Measurements from ENCODE around the gene OGFR. TPM values are rescaled to one million over a fixed set of nuclear protein-coding genes. Genes with fewer than 3 reads are reported as not detected.

The OGFR gene
- polyA plus RNA-seq, 1 experiment, result 19.7 TPM

DNA sequence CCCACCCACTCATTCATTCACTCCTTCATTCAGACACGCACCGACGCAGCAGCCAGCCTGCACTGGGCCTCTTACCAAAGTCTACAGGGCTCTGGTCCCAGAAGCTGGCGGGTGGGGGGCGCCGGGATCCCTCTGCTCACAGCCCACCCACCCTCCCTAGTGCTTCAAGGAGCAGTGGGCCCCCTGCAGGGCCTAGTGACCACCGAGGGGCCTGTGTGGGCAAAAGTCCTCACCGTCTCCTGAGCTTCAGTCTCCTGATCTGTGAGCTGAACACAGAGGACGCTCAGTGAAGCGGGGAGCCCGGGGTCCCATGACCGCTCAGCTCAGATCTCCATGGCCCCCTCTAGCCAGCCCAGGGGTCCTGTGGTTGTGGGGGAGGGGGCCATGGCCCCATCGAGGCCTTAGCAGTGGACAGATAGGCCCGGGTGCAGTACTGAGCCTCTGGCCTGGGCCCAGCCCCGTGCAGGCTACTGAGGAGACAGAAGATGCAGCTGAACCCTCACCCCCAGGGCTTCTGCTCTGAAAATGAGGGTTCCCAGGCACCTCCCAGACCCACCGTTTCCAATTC is 41.8 kb upstream of the OGFR start:
- POLR2A ChIA-PET, result no interaction called here
- no peak overlapping the region for H3K4me3 ChIP-seq (ENCODE audit: low read depth, low read length)
- H3K27me3 ChIP-seq (ENCODE audit: control insufficient read depth, insufficient read depth, low read length), result peaks cover 33% of the 10 kb centered on the region
- DNase-seq (ENCODE audit: low read depth, low spot score), result no peak
- CTCF ChIA-PET, result no interaction called here
- H3K9me3 ChIP-seq (ENCODE audit: control insufficient read depth, insufficient read depth, low read length), result no peaks in the 10 kb centered on the region; the same call in 1 of the 2 replicates
- TF ChIP-seq, protein P1, sequence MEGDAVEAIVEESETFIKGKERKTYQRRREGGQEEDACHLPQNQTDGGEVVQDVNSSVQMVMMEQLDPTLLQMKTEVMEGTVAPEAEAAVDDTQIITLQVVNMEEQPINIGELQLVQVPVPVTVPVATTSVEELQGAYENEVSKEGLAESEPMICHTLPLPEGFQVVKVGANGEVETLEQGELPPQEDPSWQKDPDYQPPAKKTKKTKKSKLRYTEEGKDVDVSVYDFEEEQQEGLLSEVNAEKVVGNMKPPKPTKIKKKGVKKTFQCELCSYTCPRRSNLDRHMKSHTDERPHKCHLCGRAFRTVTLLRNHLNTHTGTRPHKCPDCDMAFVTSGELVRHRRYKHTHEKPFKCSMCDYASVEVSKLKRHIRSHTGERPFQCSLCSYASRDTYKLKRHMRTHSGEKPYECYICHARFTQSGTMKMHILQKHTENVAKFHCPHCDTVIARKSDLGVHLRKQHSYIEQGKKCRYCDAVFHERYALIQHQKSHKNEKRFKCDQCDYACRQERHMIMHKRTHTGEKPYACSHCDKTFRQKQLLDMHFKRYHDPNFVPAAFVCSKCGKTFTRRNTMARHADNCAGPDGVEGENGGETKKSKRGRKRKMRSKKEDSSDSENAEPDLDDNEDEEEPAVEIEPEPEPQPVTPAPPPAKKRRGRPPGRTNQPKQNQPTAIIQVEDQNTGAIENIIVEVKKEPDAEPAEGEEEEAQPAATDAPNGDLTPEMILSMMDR (IDR thresholded peaks at IDR 0.05; ENCODE audit: low read depth, low read length), result no peak
- no peak overlapping the region for H3K27ac ChIP-seq (ENCODE audit: low read depth, low read length)

DNA sequence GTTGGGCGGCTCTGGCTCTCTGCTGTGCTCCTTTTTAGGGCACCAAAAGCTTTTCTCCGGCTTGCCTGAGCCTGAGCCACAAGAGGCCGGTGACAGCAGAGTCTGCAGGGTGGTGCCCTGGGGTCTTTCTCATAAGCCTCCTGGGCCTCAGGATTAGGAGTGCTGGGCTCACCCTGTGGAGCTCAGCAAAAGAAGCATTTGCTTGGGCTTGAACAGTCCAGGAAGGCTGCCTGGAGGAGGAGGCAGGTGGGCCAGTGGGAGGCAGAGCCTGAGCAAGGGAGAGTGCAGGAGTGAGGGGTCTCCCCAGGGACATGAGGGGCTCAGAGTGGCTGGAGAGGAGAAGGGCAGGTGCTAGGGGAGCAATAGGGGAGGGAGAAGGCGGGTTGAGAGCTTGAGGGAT is 41.2 kb upstream of the OGFR start:
- ChIA-PET CTCF (no interaction called here), POLR2A (no interaction called here)
- Histone ChIP-seq H3K4me3 (ENCODE audit: low read depth, low read length) (no peak overlapping the region), H3K27me3 (ENCODE audit: control insufficient read depth, insufficient read depth, low read length) (peaks cover 34% of the 10 kb centered on the region), H3K9me3 (ENCODE audit: control insufficient read depth, insufficient read depth, low read length) (no peaks in the 10 kb centered on the region; the same call in 1 of the 2 replicates), H3K27ac (ENCODE audit: low read depth, low read length) (no peak overlapping the region)
- no peak for DNase-seq (ENCODE audit: low read depth, low spot score)
- TF ChIP-seq, protein P1 (IDR thresholded peaks at IDR 0.05; ENCODE audit: low read depth, low read length), result no peak

DNA sequence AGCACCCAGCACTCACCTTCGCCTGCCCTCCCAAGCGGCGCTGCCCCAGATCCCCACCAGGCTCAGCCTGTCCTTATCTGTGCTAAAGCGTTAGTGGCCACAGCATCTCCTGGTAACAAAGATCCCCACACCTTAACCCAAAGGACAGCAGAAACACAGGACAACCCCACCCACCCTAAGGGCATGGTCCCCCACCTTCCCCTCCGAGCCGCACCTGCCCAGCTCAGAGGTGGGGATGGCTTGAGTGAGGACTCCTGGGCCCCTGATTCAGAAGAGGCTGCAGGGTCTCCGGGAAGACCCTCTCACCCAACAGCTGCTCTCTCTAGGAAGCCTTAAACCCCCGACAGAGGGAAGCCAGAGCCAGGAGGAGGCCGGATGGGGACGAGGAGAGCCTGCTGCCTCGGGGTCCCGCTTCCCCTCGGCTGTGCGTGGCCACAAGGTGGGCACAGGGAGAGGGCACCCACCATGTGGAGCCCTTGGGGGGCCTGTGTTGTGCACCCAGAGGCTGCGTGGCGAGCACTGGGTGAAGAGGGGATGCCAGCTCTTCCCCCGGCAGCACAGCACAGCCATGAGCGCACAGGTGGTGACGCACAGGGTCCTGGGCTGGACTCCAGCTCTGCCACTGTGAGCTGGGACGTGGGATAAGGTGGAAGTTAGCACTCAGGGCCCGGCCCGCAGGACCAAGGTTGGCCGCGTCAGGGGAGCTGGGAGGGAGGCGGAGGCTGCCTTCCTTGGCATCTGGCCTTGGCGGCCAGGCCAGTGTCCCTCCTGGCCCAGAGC is 40.3 kb upstream of the OGFR start:
- ChIA-PET CTCF (no interaction called here), POLR2A (no interaction called here)
- peaks cover 34% of the 10 kb centered on the region for H3K27me3 ChIP-seq (ENCODE audit: control insufficient read depth, insufficient read depth, low read length)
- H3K27ac ChIP-seq (ENCODE audit: low read depth, low read length), result no peak overlapping the region
- H3K9me3 ChIP-seq (ENCODE audit: control insufficient read depth, insufficient read depth, low read length), result no peaks in the 10 kb centered on the region; the same call in 1 of the 2 replicates
- DNase-seq (ENCODE audit: low read depth, low spot score), result no peak
- H3K4me3 ChIP-seq (ENCODE audit: low read depth, low read length), result no peak overlapping the region
- TF ChIP-seq, protein P1 (IDR thresholded peaks at IDR 0.05; ENCODE audit: low read depth, low read length), result no peak

DNA sequence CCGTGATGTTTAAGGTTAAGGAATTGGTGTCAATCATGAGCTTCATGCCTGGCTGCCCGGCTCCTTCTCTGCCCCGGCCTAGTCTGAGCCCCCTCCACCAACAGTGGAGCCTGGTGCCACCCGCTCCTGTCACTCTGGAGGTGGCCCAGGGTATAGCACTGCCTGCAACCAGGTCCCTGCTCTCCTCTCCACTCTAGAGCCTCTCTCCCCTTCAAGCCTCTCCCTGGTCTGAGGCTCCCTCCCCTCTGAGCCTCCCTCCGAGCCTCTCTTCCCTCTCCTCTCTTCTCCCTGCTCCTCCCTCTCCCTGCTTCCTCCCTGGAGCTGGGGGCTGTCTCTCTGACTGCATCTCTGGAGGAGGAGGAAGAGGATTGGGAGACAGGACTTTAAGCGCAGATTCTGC is 39.6 kb upstream of the OGFR start:
- CTCF ChIA-PET, result no interaction called here
- POLR2A ChIA-PET, result no interaction called here
- no peak for DNase-seq (ENCODE audit: low read depth, low spot score)

More for the DNA sequence above, 39.6 kb upstream of the OGFR start:
- no peaks in the 10 kb centered on the region; the same call in 1 of the 2 replicates for H3K9me3 ChIP-seq (ENCODE audit: control insufficient read depth, insufficient read depth, low read length)
- no peak overlapping the region for H3K27ac ChIP-seq (ENCODE audit: low read depth, low read length)
- peaks cover 34% of the 10 kb centered on the region for H3K27me3 ChIP-seq (ENCODE audit: control insufficient read depth, insufficient read depth, low read length)
- TF ChIP-seq, protein P1 (IDR thresholded peaks at IDR 0.05; ENCODE audit: low read depth, low read length), result no peak
- H3K4me3 ChIP-seq (ENCODE audit: low read depth, low read length), result no peak overlapping the region
